ENCODE measurements around the gene PPA2.
A peak's percentile ranks its signal among the peaks of the same experiment; 100 is the strongest.
"Not testable (repeated sequence)": the region's sequence is repeated elsewhere in the genome, so short reads cannot be mapped to it uniquely, and the experiment has no call there.

Gene PPA2
- total RNA-seq = 48.0 to 173 (median 106) reads per million in 18 experiments

- DNase-seq = peak; percentile 95 to 99
Measured at GRCh38 chr4:105473324-105474098, at the start of gene PPA2. PPA2 (minus strand) TSS chr4:105474062; CDS start chr4:105474050, 12 bp downstream.

- DNase-seq = peak; percentile 36 to 37
Measured at GRCh38 chr4:105520819-105521790, 47.2 kb upstream of the PPA2 start.

- no peak for DNase-seq
Measured at GRCh38 chr4:105510245-105510644, 36.4 kb upstream of the PPA2 start.

- DNase-seq = no peak
Measured at GRCh38 chr4:105509714-105510113, 35.9 kb upstream of the PPA2 start.

- DNase-seq = peak in 1 of 2 donors; percentile 39
Measured at GRCh38 chr4:105509291-105509690, 35.4 kb upstream of the PPA2 start.

GRCh38 chr4:105504744-105505143 is 30.9 kb upstream of the PPA2 start:
- no peak for DNase-seq

- DNase-seq = no peak
Measured at GRCh38 chr4:105503484-105503883, 29.6 kb upstream of the PPA2 start.

- DNase-seq = no peak
Measured at GRCh38 chr4:105496899-105497298, 23.0 kb upstream of the PPA2 start.

GRCh38 chr4:105495667-105496066 is 21.8 kb upstream of the PPA2 start:
- no peak for DNase-seq

GRCh38 chr4:105490523-105490922 is 16.7 kb upstream of the PPA2 start:
- DNase-seq = no peak

- peak; percentile 51 to 69 for DNase-seq
Measured at GRCh38 chr4:105483840-105484239, 10.0 kb upstream of the PPA2 start.

GRCh38 chr4:105474099-105474518 is 247 bp upstream of the PPA2 start:
- DNase-seq = peak; percentile 87 to 91

GRCh38 chr4:105472871-105473323 is 965 bp downstream of the PPA2 start:
- peak in 1 of 2 donors; percentile 11 for DNase-seq

GRCh38 chr4:105471566-105472176 is 2.2 kb downstream of the PPA2 start:
- DNase-seq = peak; percentile 81 to 84

GRCh38 chr4:105470766-105471165 is 3.1 kb downstream of the PPA2 start:
- peak; percentile 78 to 94 for DNase-seq

- DNase-seq = peak; percentile 75 to 91
Measured at GRCh38 chr4:105469736-105470135, 4.1 kb downstream of the PPA2 start.

GRCh38 chr4:105466580-105466979 is 7.3 kb downstream of the PPA2 start:
- no peak for DNase-seq

GRCh38 chr4:105464563-105464962 is 9.3 kb downstream of the PPA2 start:
- DNase-seq = not testable (repeated sequence)

GRCh38 chr4:105462576-105462975 is 11.3 kb downstream of the PPA2 start:
- no peak for DNase-seq

GRCh38 chr4:105461621-105462382 is 12.1 kb downstream of the PPA2 start:
- DNase-seq = peak in 1 of 2 donors; percentile 59

- DNase-seq = peak; percentile 65 to 82
Measured at GRCh38 chr4:105461221-105461620, 12.6 kb downstream of the PPA2 start.

- peak in 1 of 2 donors; percentile 22 for DNase-seq
Measured at GRCh38 chr4:105460306-105460705, 13.6 kb downstream of the PPA2 start.

Measured in inflammatory macrophage (primary cell).